Measurements from ENCODE around the gene SLC39A2. TPM values are rescaled to one million over a fixed set of nuclear protein-coding genes. Genes with fewer than 3 reads are reported as not detected.

SLC39A2 gene
- total and polyA plus RNA-seq, 9 of the 15 experiments (the other 6 are each of a cell fraction or from before 2014, with no cell fraction given): 0.06 to 0.09 TPM; not detected in 7

DNA sequence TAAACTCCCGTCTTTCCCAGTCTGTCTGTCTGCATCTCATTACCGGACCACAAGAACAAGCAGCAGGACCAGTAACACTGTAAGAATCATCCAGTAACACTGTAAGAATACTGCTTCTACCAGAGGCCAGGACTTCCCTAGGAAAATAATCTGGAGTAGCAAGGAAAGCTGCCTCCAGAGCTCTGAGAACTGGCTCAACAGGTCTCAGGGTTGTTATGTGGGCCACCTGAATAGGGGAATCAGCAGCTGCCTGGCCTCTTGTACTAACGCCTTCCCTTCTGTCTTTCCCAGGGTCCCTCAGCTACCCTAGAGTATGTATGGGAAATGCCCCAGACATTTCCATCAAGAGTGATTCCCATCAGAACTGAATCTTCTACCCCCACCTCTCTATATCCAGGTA lies 954 bp upstream of the SLC39A2 start:
- WGBS (ENCODE audit: insufficient coverage, low coverage, missing lambda C conversion rate): 52% methylated on average over 3 of the region's 3 CpGs

DNA sequence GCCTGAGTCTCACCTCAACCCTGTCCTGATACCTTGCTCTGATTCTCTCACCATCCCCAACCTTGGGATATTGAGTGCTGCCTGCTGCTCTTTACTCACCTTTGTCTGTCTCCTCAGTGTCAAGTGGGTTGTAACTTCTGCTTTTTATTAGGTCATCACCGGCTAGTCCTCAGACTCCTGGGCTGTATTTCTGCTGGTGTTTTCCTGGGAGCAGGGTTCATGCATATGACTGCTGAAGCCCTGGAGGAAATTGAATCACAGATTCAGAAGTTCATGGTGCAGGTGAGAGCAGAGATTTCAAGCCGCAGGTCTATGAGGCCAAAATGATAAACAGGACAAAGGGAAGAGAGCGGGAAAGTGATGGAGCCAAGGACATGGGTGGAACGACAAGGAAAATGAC lies 498 bp downstream of the SLC39A2 start:
- Histone ChIP-seq H3K9me3 (replicated peaks; ENCODE audit: control insufficient read depth, insufficient read depth, low read depth, low read length) (no peaks in the 10 kb centered on the region), H2AFZ (ENCODE audit: low read depth, low read length) (no peak overlapping the region), H3K4me2 (ENCODE audit: insufficient read depth, low read length) (no peak overlapping the region), H3K27ac (ENCODE audit: extremely low read depth, low read depth, low read length) (no peak overlapping the region), H3K4me3 (no peak overlapping the region), H4K20me1 (replicated peaks; ENCODE audit: control insufficient read depth, insufficient read depth, low read length) (no peaks in the 10 kb centered on the region), H3K9ac (ENCODE audit: insufficient read depth in 1 of 2, low read depth in 2 of 2, low read length in 2 of 2) (no peak overlapping the region), H3K27me3 (ENCODE audit: control insufficient read depth in 2 of 2, insufficient read depth in 2 of 2, low read length in 2 of 2) (no peaks in the 10 kb centered on the region), H3K9me1 (ENCODE audit: control insufficient read depth, insufficient read depth, low read length) (no peaks in the 10 kb centered on the region), H3K36me3 (ENCODE audit: control insufficient read depth, insufficient read depth, low read length) (peaks cover 22% of the 10 kb centered on the region; the same call in 2 of the 3 replicates), H3K79me2 (ENCODE audit: control insufficient read depth, insufficient read depth, low read length) (no peaks in the 10 kb centered on the region), H3K4me1 (replicated peaks in 1 of 2; ENCODE audit: control insufficient read depth in 2 of 2, insufficient read depth in 2 of 2, low read length in 2 of 2) (peaks cover 5 to 17% of the 10 kb centered on the region in 2 experiments; a peak in 3 of 5 replicates)
- TF ChIP-seq ZNF561 (CRISPR knock-in tag; conservative IDR thresholded peaks at IDR 0.05) (no peak), HDGF (IDR thresholded peaks at IDR 0.05) (no peak), LCOR (CRISPR knock-in tag; IDR thresholded peaks at IDR 0.05) (no peak), SMAD1 (IDR thresholded peaks at IDR 0.05; ENCODE audit: low read depth, low read length, partially characterized antibody) (no peak), ZNF436 (CRISPR knock-in tag; IDR thresholded peaks at IDR 0.05) (no peak), TCFL5 (CRISPR knock-in tag; conservative IDR thresholded peaks at IDR 0.05) (no peak), CSDE1 (IDR thresholded peaks at IDR 0.05) (no peak), HNRNPH1 (optimal IDR thresholded peaks at IDR 0.05; ENCODE audit: low read depth, low read length) (no peak), ZNF274 (IDR thresholded peaks at IDR 0.05; ENCODE audit: borderline replicate concordance, low read depth, low read length) (no peak)
- FAIRE-seq (no peak), DNase-seq (ENCODE audit: extremely low read depth in 1 of 4, low spot score in 3 of 4) (no peak), ATAC-seq (no peak; the same call in 2 of the 3 replicates)
- 24% methylated on average over 4 of the region's 4 CpGs for WGBS (ENCODE audit: insufficient coverage, low coverage, missing lambda C conversion rate)
- in situ Hi-C loops (cut with MboI) (no loop called here), intact Hi-C loops (cut with micrococcal nuclease) (no loop called here)
- BruUV-seq (replicated peaks): no TSS peak
- CTCF ChIA-PET (ENCODE audit: low intra/inter-chr PET ratio): no interaction called here
- POLR2A ChIA-PET: no interaction called here

More for the DNA sequence above, 954 bp upstream of the SLC39A2 start:
- H3K4me2 ChIP-seq (ENCODE audit: insufficient read depth, low read length): no peak overlapping the region
- H3K79me2 ChIP-seq (ENCODE audit: control insufficient read depth, insufficient read depth, low read length): no peaks in the 10 kb centered on the region
- DNase-seq (ENCODE audit: extremely low read depth in 1 of 4, low spot score in 3 of 4) (no peak), ATAC-seq (no peak), FAIRE-seq (no peak)
- peaks cover 5 to 13% of the 10 kb centered on the region in 2 experiments; a peak in 3 of 5 replicates for H3K4me1 ChIP-seq (replicated peaks in 1 of 2; ENCODE audit: control insufficient read depth in 2 of 2, insufficient read depth in 2 of 2, low read length in 2 of 2)
- no peaks in the 10 kb centered on the region for H3K9me3 ChIP-seq (replicated peaks; ENCODE audit: control insufficient read depth, insufficient read depth, low read depth, low read length)
- in situ Hi-C loops (cut with MboI): no loop called here
- no TSS peak for BruUV-seq (replicated peaks)
- intact Hi-C loops (cut with micrococcal nuclease): no loop called here
- no peaks in the 10 kb centered on the region for H3K9me1 ChIP-seq (ENCODE audit: control insufficient read depth, insufficient read depth, low read length)
- H3K4me3 ChIP-seq: no peak overlapping the region
- TF ChIP-seq RBM22 (IDR thresholded peaks at IDR 0.05; ENCODE audit: low read depth, low read length, poor library complexity, severe bottlenecking) (no peak), POLR2AphosphoS5 (IDR thresholded peaks at IDR 0.05; ENCODE audit: control insufficient read depth, insufficient read depth, low read depth, low read length) (no peak), PML (IDR thresholded peaks at IDR 0.05; ENCODE audit: low read length) (no peak), CBX1 (IDR thresholded peaks at IDR 0.05; ENCODE audit: low read depth) (no peak), HMG20A (CRISPR knock-in tag; conservative IDR thresholded peaks at IDR 0.05) (no peak), ELF1 (tag; IDR thresholded peaks at IDR 0.05) (no peak), NR3C1 (CRISPR knock-in tag; IDR thresholded peaks at IDR 0.05) (no peak)
- TF ChIP-seq, protein P1, sequence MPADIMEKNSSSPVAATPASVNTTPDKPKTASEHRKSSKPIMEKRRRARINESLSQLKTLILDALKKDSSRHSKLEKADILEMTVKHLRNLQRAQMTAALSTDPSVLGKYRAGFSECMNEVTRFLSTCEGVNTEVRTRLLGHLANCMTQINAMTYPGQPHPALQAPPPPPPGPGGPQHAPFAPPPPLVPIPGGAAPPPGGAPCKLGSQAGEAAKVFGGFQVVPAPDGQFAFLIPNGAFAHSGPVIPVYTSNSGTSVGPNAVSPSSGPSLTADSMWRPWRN (IDR thresholded peaks at IDR 0.05; ENCODE audit: low read depth): no peak
- ChIA-PET CTCF (ENCODE audit: low intra/inter-chr PET ratio) (no interaction called here), POLR2A (interaction anchor here (0.8 to 1.0 kb wide), 4 partner anchors 16 to 111 kb away, joined by 3 read pairs; no protein-coding TSS in a partner anchor)
- H2AFZ ChIP-seq (ENCODE audit: low read depth, low read length): no peak overlapping the region
- H3K27ac ChIP-seq (ENCODE audit: extremely low read depth, low read depth, low read length): no peak overlapping the region
- H3K27me3 ChIP-seq (ENCODE audit: control insufficient read depth in 2 of 2, insufficient read depth in 2 of 2, low read length in 2 of 2): no peaks in the 10 kb centered on the region
- H4K20me1 ChIP-seq (replicated peaks; ENCODE audit: control insufficient read depth, insufficient read depth, low read length): no peaks in the 10 kb centered on the region
- H3K36me3 ChIP-seq (ENCODE audit: control insufficient read depth, insufficient read depth, low read length): peaks cover 34% of the 10 kb centered on the region
- H3K9ac ChIP-seq (ENCODE audit: insufficient read depth in 1 of 2, low read depth in 2 of 2, low read length in 2 of 2): no peak overlapping the region

Measured in K562 (cell line).